Suprapubic skin (tissue), 4 donors: ENCODE results near the gene C16orf92. TPM values are rescaled to one million over a fixed set of nuclear protein-coding genes. Genes with fewer than 3 reads are reported as not detected.

Source experiments
- DNase-seq, 2 donors: peaks; one replicate each; pipeline ENCODE4 v3.0.0-alpha.2; 2019; ENCODE audit warnings: low spot score in 2 of 2
- H3K27ac ChIP-seq: fragments of 200-600 bp; sonication (generic); one replicate; pipeline ENCODE4 v1.5.1; 2019
- H3K27me3 ChIP-seq: fragments of 200-600 bp; sonication (generic); one replicate; pipeline ENCODE4 v1.5.1; 2019
- H3K36me3 ChIP-seq: fragments of 200-600 bp; sonication (generic); one replicate; pipeline ENCODE4 v1.5.1; 2019
- H3K4me1 ChIP-seq: fragments of 200-600 bp; sonication (generic); one replicate; pipeline ENCODE4 v1.5.1; 2019
- H3K4me3 ChIP-seq: fragments of 200-600 bp; sonication (generic); one replicate; pipeline ENCODE4 v1.5.1; 2019; ENCODE audit warnings: mild to moderate bottlenecking
- H3K9me3 ChIP-seq: fragments of 200-600 bp; sonication (generic); one replicate; pipeline ENCODE4 v1.5.1; 2019
- EP300 ChIP-seq: sonication (generic); formaldehyde crosslinking; IDR thresholded peaks from one replicate; pipeline ENCODE4 v1.6.1; 2017; ENCODE audit warnings: antibody characterized with exemption
- POLR2A ChIP-seq, 2 donors: fragments of 450-650 bp; IDR thresholded peaks; one replicate each; pipeline ENCODE4 v1.6.1; 2017; ENCODE audit warnings: antibody characterized with exemption in 2 of 2, mild to moderate bottlenecking in 2 of 2, moderate library complexity in 2 of 2
- POLR2AphosphoS5 ChIP-seq, 3 donors: sonication (generic); formaldehyde crosslinking; IDR thresholded peaks; one replicate each; pipeline ENCODE4 v1.6.1; 2017; ENCODE audit warnings: antibody characterized with exemption in 3 of 3
- WGBS: methylation state at CpG from one replicate; pipeline ENCODE4 v1.1.5; 2018; 5-methylcytosine and 5-hydroxymethylcytosine counted together
- total RNA-seq, 4 donors: library from RNA; depleted of rRNA; stranded (reverse); fragments of >200 nt; gene quantifications; one replicate each; pipeline ENCODE4 v1.1.0, GENCODE V29; 2016
- TF ChIP-seq, protein P1 (sequence below), 2 donors: fragments of 200-600 bp in 1 of 2; fragments of 450-650 bp in 1 of 2; sonication (generic) in 1 of 2; IDR thresholded peaks; one replicate each; pipeline ENCODE4 v1.5.1; 2016 to 2019; ENCODE audit warnings: antibody characterized with exemption in 2 of 2, mild to moderate bottlenecking in 1 of 2, moderate library complexity in 1 of 2

C16orf92 gene
- total RNA-seq, 4 donors from 2014 or later, result not detected

DNA sequence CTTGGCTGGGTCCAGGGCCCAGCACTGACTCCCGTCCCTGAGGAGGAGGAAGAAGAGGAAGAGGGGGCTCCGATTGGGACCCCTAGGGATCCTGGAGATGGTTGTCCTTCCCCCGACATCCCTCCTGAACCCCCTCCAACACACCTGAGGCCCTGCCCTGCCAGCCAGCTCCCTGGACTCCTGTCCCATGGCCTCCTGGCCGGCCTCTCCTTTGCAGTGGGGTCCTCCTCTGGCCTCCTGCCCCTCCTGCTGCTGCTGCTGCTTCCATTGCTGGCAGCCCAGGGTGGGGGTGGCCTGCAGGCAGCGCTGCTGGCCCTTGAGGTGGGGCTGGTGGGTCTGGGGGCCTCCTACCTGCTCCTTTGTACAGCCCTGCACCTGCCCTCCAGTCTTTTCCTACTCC lies 36.1 kb upstream of the C16orf92 start:
- WGBS, result 79% methylated on average over 5 of the region's 5 CpGs
- no peak for DNase-seq
- no peaks in the 10 kb centered on the region for H3K27me3 ChIP-seq
- H3K36me3 ChIP-seq, result peaks cover 100% of the 10 kb centered on the region
- TF ChIP-seq POLR2AphosphoS5 (IDR thresholded peaks at IDR 0.05), result no peak
- TF ChIP-seq, protein P1, sequence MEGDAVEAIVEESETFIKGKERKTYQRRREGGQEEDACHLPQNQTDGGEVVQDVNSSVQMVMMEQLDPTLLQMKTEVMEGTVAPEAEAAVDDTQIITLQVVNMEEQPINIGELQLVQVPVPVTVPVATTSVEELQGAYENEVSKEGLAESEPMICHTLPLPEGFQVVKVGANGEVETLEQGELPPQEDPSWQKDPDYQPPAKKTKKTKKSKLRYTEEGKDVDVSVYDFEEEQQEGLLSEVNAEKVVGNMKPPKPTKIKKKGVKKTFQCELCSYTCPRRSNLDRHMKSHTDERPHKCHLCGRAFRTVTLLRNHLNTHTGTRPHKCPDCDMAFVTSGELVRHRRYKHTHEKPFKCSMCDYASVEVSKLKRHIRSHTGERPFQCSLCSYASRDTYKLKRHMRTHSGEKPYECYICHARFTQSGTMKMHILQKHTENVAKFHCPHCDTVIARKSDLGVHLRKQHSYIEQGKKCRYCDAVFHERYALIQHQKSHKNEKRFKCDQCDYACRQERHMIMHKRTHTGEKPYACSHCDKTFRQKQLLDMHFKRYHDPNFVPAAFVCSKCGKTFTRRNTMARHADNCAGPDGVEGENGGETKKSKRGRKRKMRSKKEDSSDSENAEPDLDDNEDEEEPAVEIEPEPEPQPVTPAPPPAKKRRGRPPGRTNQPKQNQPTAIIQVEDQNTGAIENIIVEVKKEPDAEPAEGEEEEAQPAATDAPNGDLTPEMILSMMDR (IDR thresholded peaks at IDR 0.05), result no peak
- no peak for TF ChIP-seq POLR2A (IDR thresholded peaks at IDR 0.05)
- no peak for TF ChIP-seq EP300
- no peaks in the 10 kb centered on the region for H3K9me3 ChIP-seq
- H3K4me1 ChIP-seq, result no peaks in the 10 kb centered on the region
- no peak overlapping the region for H3K27ac ChIP-seq
- no peak overlapping the region for H3K4me3 ChIP-seq

DNA sequence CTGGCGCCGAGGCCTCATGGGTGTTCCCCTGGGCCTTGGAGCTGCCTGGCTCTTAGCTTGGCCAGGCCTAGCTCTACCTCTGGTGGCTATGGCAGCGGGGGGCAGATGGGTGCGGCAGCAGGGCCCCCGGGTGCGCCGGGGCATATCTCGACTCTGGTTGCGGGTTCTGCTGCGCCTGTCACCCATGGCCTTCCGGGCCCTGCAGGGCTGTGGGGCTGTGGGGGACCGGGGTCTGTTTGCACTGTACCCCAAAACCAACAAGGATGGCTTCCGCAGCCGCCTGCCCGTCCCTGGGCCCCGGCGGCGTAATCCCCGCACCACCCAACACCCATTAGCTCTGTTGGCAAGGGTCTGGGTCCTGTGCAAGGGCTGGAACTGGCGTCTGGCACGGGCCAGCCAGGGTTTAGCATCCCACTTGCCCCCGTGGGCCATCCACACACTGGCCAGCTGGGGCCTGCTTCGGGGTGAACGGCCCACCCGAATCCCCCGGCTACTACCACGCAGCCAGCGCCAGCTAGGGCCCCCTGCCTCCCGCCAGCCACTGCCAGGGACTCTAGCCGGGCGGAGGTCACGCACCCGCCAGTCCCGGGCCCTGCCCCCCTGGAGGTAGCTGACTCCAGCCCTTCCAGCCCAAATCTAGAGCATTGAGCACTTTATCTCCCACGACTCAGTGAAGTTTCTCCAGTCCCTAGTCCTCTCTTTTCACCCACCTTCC lies 35.5 kb upstream of the C16orf92 start:
- Histone ChIP-seq H3K4me1 (no peaks in the 10 kb centered on the region), H3K9me3 (no peaks in the 10 kb centered on the region), H3K27ac (no peak overlapping the region), H3K4me3 (no peak overlapping the region), H3K36me3 (peaks cover 100% of the 10 kb centered on the region), H3K27me3 (no peaks in the 10 kb centered on the region)
- TF ChIP-seq POLR2A (IDR thresholded peaks at IDR 0.05), result no peak
- TF ChIP-seq, protein P1 (IDR thresholded peaks at IDR 0.05), result no peak
- TF ChIP-seq POLR2AphosphoS5 (IDR thresholded peaks at IDR 0.05), result no peak
- TF ChIP-seq EP300, result no peak
- 97% methylated on average over 3 of the region's 35 CpGs for WGBS
- peak in 1 of 2 donors; percentile 56 for DNase-seq

DNA sequence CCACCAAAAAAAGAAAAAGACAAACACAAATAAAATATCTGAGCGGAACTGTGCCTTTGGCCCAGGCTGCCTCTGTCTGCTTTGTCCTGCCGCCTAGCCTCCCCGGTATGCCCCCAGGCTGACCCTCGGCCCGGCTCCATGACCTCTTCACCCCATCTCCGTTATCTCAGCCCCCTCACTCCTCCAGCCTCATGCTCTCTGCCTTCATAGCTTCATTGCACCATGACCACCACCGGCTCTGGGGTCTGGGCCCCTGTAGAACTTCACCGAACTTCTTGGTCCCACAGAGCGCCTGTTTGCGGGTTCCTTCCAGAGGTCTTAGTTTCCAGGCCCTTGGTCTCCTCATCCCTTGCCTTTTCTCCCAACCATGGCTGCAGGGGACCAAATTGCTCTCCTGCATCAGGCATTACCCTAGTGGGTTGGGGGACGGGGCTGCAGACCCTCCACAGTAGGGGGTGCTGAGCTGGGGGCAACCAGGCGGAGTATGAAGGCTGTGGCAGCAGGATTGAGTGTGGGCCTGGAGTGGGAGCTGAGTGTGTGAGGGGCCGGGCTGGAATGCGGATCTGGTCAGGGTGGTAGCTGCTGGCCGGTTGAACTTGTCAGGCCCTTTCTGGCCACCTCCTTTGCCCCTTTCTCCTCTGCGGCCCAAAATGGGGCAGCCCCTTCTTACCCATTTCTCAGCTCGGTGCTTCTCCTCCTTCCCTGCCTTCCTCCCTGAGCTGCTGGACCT lies 34.5 kb upstream of the C16orf92 start:
- no peaks in the 10 kb centered on the region for H3K9me3 ChIP-seq
- H3K4me3 ChIP-seq, result no peak overlapping the region
- 86% methylated on average over 17 of the region's 17 CpGs for WGBS
- no peaks in the 10 kb centered on the region for H3K27me3 ChIP-seq
- H3K4me1 ChIP-seq, result peaks cover 2% of the 10 kb centered on the region
- TF ChIP-seq EP300, result no peak
- no peak for TF ChIP-seq POLR2A (IDR thresholded peaks at IDR 0.05)
- TF ChIP-seq POLR2AphosphoS5 (IDR thresholded peaks at IDR 0.05), result no peak
- TF ChIP-seq, protein P1 (IDR thresholded peaks at IDR 0.05), result no peak
- H3K36me3 ChIP-seq, result peaks cover 100% of the 10 kb centered on the region
- DNase-seq, result peak in 1 of 2 donors; percentile 57
- no peak overlapping the region for H3K27ac ChIP-seq

DNA sequence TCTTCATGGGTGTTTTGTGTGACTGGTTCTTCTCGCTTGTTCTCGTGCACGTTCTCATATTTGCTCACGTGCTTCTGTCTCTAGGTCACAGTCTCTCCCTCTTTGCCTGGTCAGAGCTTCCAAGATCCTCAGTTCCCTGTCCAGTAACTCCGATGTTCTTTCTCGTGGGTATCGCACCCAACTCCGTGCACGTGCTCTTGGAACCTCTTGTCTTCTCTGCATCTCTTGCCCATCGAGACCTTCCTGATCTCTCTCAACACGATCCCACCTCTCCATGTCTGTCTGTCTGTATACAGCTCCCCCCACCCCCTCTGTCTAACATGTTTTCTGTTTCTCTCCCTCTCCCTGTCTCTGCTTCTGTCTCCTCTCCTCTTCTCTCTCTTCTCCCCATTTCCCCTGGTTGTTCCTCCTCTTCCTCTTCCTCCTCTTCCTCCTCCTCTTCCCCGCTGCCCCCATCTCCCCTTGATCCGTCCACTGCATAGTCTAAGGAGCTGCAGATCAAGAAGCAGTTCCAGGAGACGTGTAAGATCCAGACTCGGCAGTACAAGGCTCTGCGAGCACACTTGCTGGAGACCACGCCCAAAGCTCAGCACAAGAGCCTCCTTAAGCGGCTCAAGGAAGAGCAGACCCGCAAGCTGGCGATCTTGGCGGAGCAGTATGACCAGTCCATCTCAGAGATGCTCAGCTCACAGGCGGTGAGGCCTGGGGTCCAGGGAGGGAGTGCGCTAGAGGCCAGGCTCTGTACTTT lies 33.7 kb upstream of the C16orf92 start:
- TF ChIP-seq POLR2A (IDR thresholded peaks at IDR 0.05) (no peak), EP300 (no peak), POLR2AphosphoS5 (IDR thresholded peaks at IDR 0.05) (no peak)
- TF ChIP-seq, protein P1 (IDR thresholded peaks at IDR 0.05), result no peak
- peaks cover 9% of the 10 kb centered on the region for H3K4me1 ChIP-seq
- DNase-seq, result no peak
- peaks cover 97% of the 10 kb centered on the region for H3K36me3 ChIP-seq
- H3K9me3 ChIP-seq, result no peaks in the 10 kb centered on the region
- H3K27me3 ChIP-seq, result no peaks in the 10 kb centered on the region
- H3K4me3 ChIP-seq, result no peak overlapping the region
- no peak overlapping the region for H3K27ac ChIP-seq
- WGBS, result 81% methylated on average over 23 of the region's 23 CpGs

DNA sequence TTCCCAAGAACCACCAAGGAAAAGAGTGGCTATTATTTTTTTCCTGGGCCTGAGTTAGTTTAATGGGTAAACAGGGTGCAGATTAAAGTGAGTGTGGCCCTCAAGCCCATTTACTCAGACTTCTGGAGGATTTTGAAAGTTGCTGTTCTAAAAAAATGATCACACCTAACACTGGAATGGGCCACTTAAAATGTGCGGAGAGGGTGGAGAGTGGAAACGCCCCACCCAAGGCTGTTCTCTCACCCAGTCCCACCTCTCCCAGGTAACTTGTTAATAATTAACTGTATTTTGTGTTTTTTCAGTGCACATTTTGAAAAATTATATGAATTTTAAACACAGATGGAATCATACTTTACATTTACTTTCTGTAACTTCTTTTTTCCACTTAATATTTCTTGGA lies 33.0 kb upstream of the C16orf92 start:
- Histone ChIP-seq H3K27me3 (no peaks in the 10 kb centered on the region), H3K4me1 (peaks cover 17% of the 10 kb centered on the region), H3K27ac (no peak overlapping the region), H3K36me3 (peaks cover 90% of the 10 kb centered on the region), H3K9me3 (no peaks in the 10 kb centered on the region), H3K4me3 (no peak overlapping the region)
- TF ChIP-seq, protein P1 (IDR thresholded peaks at IDR 0.05), result no peak
- TF ChIP-seq POLR2A (IDR thresholded peaks at IDR 0.05) (no peak), EP300 (no peak)
- DNase-seq, result no peak
- 88% methylated on average over 2 of the region's 2 CpGs for WGBS
